Gastroesophageal sphincter (tissue), 4 donors: Measurements from ENCODE around the gene APP. TPM values are rescaled to one million over a fixed set of nuclear protein-coding genes. Genes with fewer than 3 reads are reported as not detected.

Experiments
- ATAC-seq: fragments of 150-250 bp; one replicate; pipeline ENCODE4 v1.9.1; 2016; ENCODE audit warnings: mild to moderate bottlenecking, moderate library complexity
- H3K27ac ChIP-seq, 4 donors: fragments of 200-600 bp; sonication (generic) in 3 of 4; 1 replicate in 3 of 4; 2 replicates in 1 of 4; pipeline ENCODE4 v1.5.1; 2016 to 2019
- H3K27me3 ChIP-seq: fragments of 200-600 bp; sonication (generic); one replicate; pipeline ENCODE4 v1.5.1; 2019
- H3K36me3 ChIP-seq, 2 donors: fragments of 200-600 bp; sonication (generic); one replicate each; pipeline ENCODE4 v1.5.1; 2019; ENCODE audit warnings: control low read depth in 1 of 2
- H3K4me1 ChIP-seq, 3 donors: fragments of 200-600 bp; sonication (generic); 1 replicate in 2 of 3; 2 replicates in 1 of 3; pipeline ENCODE4 v1.5.1; 2016 to 2019; ENCODE audit warnings: control low read depth in 2 of 3
- H3K4me3 ChIP-seq, 2 donors: fragments of 200-600 bp; sonication (generic); one replicate each; pipeline ENCODE4 v1.5.1; 2019; ENCODE audit warnings: mild to moderate bottlenecking in 1 of 2, moderate library complexity in 1 of 2
- H3K9me3 ChIP-seq, 3 donors: fragments of 200-600 bp; sonication (generic); one replicate each; pipeline ENCODE4 v1.5.1; 2017 to 2019; ENCODE audit warnings: control low read depth in 2 of 3
- EP300 ChIP-seq: sonication (generic); formaldehyde crosslinking; IDR thresholded peaks from one replicate; pipeline ENCODE4 v1.6.1; 2017; ENCODE audit warnings: antibody characterized with exemption, mild to moderate bottlenecking
- POLR2A ChIP-seq, 2 donors: fragments of 450-650 bp; IDR thresholded peaks; one replicate each; pipeline ENCODE4 v1.6.1; 2017; ENCODE audit warnings: antibody characterized with exemption in 2 of 2, mild to moderate bottlenecking in 2 of 2, moderate library complexity in 1 of 2
- POLR2AphosphoS5 ChIP-seq: sonication (generic); formaldehyde crosslinking; IDR thresholded peaks from one replicate; pipeline ENCODE4 v1.6.1; 2017; ENCODE audit warnings: antibody characterized with exemption
- WGBS, 2 donors: methylation state at CpG; one replicate each; pipeline ENCODE4 v1.1.5; 2018; ENCODE audit warnings: low coverage in 1 of 2; 5-methylcytosine and 5-hydroxymethylcytosine counted together
- total RNA-seq, 4 donors: library from RNA; depleted of rRNA; stranded (reverse); fragments of >200 nt; gene quantifications; one replicate each; pipeline ENCODE4 v1.1.0, GENCODE V29; 2016
- TF ChIP-seq, protein P1 (sequence below), 4 experiments: fragments of 200-600 bp in 2 of 4; fragments of 450-650 bp in 2 of 4; sonication (generic) in 1 of 4; IDR thresholded peaks; one replicate each; pipeline ENCODE4 v1.5.1; 2017 to 2019; ENCODE audit warnings: antibody characterized with exemption in 4 of 4, mild to moderate bottlenecking in 2 of 4, moderate library complexity in 2 of 4

APP gene
- total RNA-seq, 4 donors from 2014 or later: 282 to 724 (median 545) TPM

DNA sequence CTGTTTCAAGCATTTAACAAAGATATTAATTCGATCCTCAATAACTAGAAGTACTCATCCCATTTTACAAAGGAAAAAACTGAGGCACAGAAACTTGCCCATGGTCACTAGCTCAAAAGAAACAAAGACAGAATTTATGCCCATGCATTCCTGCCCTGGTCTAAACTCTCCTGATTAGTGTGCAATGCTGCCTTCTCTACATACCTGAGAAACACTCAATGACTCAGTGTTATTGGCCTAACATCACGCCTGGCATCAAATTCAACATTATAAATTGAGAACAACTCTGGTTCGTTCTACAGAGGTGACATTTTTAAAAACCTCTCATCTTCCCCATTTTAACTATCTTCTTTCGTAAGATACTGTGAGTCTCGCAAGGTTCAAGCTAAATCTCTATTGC lies 5.2 kb downstream of the APP start:
- 62 to 80% methylated on average over 4 to 5 of the region's 5 CpGs for WGBS, 2 donors
- Histone ChIP-seq H3K4me3 (no peak overlapping the region), H3K4me1 (peaks cover 0 to 74% (median 22%) of the 10 kb centered on the region in 3 donors), H3K27ac (peak overlapping the region in 2 of 4 donors; percentile 26 to 88), H3K27me3 (no peaks in the 10 kb centered on the region), H3K9me3 (no peaks in the 10 kb centered on the region), H3K36me3 (no peaks in the 10 kb centered on the region)
- TF ChIP-seq POLR2AphosphoS5 (no peak), EP300 (no peak), POLR2A (IDR thresholded peaks at IDR 0.05) (no peak)
- TF ChIP-seq, protein P1, sequence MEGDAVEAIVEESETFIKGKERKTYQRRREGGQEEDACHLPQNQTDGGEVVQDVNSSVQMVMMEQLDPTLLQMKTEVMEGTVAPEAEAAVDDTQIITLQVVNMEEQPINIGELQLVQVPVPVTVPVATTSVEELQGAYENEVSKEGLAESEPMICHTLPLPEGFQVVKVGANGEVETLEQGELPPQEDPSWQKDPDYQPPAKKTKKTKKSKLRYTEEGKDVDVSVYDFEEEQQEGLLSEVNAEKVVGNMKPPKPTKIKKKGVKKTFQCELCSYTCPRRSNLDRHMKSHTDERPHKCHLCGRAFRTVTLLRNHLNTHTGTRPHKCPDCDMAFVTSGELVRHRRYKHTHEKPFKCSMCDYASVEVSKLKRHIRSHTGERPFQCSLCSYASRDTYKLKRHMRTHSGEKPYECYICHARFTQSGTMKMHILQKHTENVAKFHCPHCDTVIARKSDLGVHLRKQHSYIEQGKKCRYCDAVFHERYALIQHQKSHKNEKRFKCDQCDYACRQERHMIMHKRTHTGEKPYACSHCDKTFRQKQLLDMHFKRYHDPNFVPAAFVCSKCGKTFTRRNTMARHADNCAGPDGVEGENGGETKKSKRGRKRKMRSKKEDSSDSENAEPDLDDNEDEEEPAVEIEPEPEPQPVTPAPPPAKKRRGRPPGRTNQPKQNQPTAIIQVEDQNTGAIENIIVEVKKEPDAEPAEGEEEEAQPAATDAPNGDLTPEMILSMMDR (IDR thresholded peaks at IDR 0.05): no peak
- ATAC-seq: no peak

DNA sequence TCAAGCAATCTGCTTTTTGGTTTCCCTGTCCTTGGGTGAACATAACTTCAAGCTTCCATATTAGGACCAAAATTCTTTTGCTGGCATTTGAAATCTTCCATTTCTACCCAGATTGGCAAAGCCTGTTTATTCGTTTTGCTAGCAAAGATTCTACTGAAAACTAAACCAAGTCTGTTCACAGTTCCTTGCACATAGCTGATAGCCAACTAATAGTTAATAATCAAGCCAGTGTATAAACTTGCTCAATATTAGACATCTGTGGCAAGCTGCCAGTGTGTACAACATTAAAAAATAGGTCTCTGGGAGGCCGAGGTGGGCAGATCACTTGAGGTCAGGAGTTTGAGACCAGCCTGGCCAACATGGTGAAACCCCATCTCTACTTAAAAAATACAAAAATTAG lies 6.3 kb downstream of the APP start:
- H3K36me3 ChIP-seq: no peaks in the 10 kb centered on the region
- TF ChIP-seq, protein P1 (IDR thresholded peaks at IDR 0.05): no peak
- TF ChIP-seq POLR2A (IDR thresholded peaks at IDR 0.05): no peak
- WGBS, 2 donors: 59 to 72% methylated on average over 2 of the region's 2 CpGs
- no peaks in the 10 kb centered on the region for H3K27me3 ChIP-seq
- H3K4me3 ChIP-seq: no peak overlapping the region
- H3K27ac ChIP-seq: no peak overlapping the region
- no peak for ATAC-seq
- no peaks in the 10 kb centered on the region for H3K9me3 ChIP-seq
- peaks cover 0 to 81% (median 25%) of the 10 kb centered on the region in 3 donors for H3K4me1 ChIP-seq

DNA sequence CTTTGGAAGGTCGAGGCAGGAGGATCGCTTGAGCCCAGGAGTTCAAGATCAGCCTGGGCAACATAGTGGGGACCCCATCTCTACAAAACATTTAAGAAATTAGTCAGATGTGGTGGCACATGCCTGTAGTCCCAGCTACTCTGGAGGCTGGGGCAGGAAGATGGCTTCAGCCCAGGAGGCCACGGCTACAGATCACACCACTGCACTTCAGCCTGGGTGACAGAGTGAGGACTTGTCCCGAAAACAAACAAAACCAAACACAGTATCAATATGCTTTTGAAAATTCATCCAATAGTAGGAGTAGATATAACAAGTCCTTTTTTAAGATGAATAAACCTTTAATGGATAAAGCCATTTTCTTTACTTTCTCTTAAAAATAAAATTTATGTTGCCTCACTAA lies 8.5 kb downstream of the APP start:
- Histone ChIP-seq H3K4me3 (no peak overlapping the region), H3K27ac (no peak overlapping the region), H3K27me3 (no peaks in the 10 kb centered on the region), H3K36me3 (no peaks in the 10 kb centered on the region), H3K9me3 (no peaks in the 10 kb centered on the region), H3K4me1 (peaks cover 0 to 78% (median 31%) of the 10 kb centered on the region in 3 donors)
- ATAC-seq: no peak
- 95 to 100% methylated on average over 3 to 4 of the region's 4 CpGs for WGBS, 2 donors
- TF ChIP-seq POLR2AphosphoS5 (no peak), POLR2A (IDR thresholded peaks at IDR 0.05) (no peak), EP300 (no peak)
- TF ChIP-seq, protein P1 (IDR thresholded peaks at IDR 0.05): no peak

DNA sequence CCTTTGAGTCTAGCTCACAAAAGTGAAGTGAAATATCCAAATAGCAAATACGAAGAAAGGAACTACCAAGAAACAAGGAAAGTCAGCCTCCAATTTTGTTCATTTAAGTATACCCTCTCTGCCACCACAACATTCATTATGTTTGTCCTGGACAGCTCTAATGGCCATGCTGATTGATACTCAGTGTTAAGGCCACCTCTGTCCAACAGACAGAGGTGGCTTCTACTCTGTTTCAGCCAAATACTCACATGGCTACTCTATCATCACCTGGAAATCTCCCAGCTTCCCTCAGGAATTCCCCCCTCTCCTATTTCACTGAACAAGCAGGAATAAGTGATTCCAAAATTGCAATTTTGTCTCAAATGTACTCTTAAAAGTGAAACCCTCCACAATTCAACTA lies 10.7 kb downstream of the APP start:
- ATAC-seq: no peak
- H3K36me3 ChIP-seq: no peaks in the 10 kb centered on the region
- TF ChIP-seq EP300: no peak
- TF ChIP-seq POLR2AphosphoS5: no peak
- no peak for TF ChIP-seq POLR2A (IDR thresholded peaks at IDR 0.05)
- TF ChIP-seq, protein P1 (IDR thresholded peaks at IDR 0.05): no peak
- H3K4me1 ChIP-seq: peaks cover under 1 to 70% (median 21%) of the 10 kb centered on the region in 3 donors
- H3K27me3 ChIP-seq: no peaks in the 10 kb centered on the region
- no peak overlapping the region for H3K4me3 ChIP-seq
- WGBS, 2 donors: 93 to 100% methylated on average over 1 of the region's 1 CpG
- H3K9me3 ChIP-seq: no peaks in the 10 kb centered on the region
- no peak overlapping the region for H3K27ac ChIP-seq

DNA sequence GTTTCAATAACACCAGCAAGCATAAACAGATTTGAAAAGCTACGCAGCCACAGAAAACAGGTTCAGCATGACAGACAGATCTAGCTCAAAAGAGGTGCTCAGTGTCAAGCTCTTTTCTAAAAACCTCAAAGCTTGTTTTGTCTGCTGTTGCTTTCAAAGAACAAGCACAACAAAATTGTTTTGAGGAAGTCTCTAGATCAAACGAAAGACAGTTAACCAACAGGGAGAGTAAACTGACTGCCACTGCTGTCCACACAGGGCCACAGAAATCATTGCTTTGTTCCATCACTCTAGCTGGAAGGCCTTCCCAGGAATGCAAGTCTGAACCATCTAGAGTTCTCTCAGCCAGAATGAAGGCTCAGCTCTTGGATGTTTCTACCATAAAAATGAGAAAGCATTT lies 12.8 kb downstream of the APP start:
- 62 to 68% methylated on average over 2 of the region's 2 CpGs for WGBS, 2 donors
- H3K27me3 ChIP-seq: no peaks in the 10 kb centered on the region
- no peak for TF ChIP-seq POLR2AphosphoS5
- no peak for TF ChIP-seq POLR2A (IDR thresholded peaks at IDR 0.05)
- no peak for TF ChIP-seq EP300
- TF ChIP-seq, protein P1 (IDR thresholded peaks at IDR 0.05): no peak
- H3K4me3 ChIP-seq: no peak overlapping the region
- H3K27ac ChIP-seq: no peak overlapping the region
- H3K4me1 ChIP-seq: peaks cover 11 to 70% (median 25%) of the 10 kb centered on the region in 3 donors
- H3K9me3 ChIP-seq: no peaks in the 10 kb centered on the region
- ATAC-seq: no peak
- no peaks in the 10 kb centered on the region for H3K36me3 ChIP-seq
